ENCODE data around the gene SLC35E1.

DNA sequence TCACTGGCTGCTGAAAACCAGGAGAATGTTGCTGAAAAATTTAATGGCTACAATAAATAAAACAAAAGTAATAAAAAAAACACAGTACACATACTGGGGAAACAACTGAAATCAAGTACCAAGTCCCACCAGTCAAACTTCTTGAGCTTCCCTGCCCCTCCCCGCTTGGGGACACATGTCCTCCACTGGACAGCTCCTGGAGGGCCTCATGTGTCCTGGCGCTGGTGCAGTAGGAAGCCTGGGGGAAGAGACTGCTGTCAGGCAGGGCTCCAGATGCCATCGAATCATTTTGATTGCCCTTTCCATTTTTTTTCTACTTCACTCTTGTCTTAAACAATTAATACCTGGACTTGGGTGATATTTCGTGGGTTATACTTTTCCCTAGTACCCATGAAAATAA is 26.6 kb upstream of the SLC35E1 start:
- TF ChIP-seq POLR2AphosphoS5 (IDR thresholded peaks at IDR 0.05) = no peak
- no peak for TF ChIP-seq POLR2A (IDR thresholded peaks at IDR 0.05)

All from transverse colon (tissue), 3 donors.